GM21576 (cell line): ENCODE results near the gene BABAM2.
"Not testable (repeated sequence)": the region's sequence is repeated elsewhere in the genome, so short reads cannot be mapped to it uniquely, and the experiment has no call there.

Source experiments
- ATAC-seq: cut with Tn5 transposase; IDR thresholded peaks from one replicate; pipeline ENCODE4 v1.9.1; 2021; ENCODE audit warnings: mild to moderate bottlenecking, moderate library complexity; ENCODE audit not compliant: unreplicated experiment

BABAM2 gene

DNA sequence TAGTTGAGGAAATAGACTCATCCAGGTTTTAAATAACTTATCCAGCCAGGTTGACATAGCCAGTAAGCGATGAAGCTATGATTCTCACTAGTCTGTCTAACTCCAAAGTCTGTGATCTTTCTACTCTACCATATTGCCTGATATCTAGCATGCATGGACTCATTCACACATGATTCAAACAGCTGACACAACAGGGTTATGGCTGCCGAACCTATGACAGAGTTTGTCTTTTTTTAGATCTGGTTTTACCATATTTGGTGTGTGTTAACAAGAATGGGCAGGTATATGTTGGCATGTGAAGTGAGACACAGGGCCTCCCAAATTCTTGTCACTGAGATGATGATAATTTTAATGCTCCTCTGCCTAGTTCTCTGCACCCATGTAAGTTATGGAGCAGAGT, 210.6 kb downstream of the BABAM2 start:
- ATAC-seq = no peak

DNA sequence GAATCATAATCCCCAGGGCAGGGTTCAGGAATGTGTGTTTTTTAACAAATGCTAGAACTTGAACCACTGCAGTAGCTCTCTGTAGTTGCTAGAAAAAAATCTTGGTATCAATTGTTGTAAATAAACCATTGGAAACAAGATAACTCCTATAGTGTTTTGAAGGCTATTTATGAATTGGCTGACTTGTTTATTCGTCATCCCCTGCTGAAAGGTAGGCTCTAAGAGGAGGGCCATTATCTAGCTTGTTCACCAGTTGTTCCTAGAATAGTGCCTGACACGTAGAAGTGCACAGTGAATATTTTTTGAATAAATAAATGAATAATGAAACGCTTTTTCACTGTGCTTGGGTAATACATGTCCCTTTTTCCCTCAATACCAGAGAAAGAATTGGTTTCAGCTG, 211.4 kb downstream of the BABAM2 start:
- no peak for ATAC-seq

DNA sequence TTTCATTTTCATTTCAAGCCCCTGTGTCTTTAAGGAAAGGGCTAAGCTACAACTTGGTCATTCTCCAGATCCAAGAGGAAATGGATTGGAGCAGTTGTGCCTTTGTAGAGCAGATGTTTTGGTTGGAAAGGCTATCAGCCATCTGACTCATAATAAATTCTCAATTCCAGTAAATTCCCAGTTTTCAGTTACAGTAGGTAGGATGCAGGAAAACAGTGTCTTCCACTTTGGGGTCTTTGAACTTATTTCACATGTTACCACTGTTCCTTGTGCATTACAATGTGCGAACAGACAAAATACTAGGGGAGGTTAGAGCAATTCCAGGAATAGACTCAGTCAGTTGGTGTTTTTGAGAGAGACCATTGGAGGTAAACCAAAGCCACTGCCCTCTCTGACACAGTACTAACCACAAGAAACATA, 211.9 kb downstream of the BABAM2 start:
- no peak for ATAC-seq

DNA sequence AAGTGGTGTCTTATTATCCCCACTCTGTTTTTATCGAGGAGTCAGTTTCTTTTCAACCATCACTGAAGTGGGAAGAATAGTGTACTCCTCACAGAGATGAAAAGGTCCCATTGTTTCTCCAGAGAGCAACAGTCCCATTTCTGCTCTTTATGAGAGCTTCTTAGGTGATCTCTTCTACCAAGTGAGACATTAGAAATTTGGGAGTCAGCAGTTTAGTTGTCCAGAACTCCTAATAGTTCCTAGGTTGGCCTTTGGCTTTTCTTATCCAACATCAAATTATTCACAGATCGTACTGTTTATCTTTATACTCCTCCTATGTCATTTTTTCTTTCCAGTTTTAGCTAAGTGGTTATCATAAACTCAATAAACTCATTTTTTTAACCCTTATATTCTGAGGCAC, 213.1 kb downstream of the BABAM2 start:
- no peak for ATAC-seq

DNA sequence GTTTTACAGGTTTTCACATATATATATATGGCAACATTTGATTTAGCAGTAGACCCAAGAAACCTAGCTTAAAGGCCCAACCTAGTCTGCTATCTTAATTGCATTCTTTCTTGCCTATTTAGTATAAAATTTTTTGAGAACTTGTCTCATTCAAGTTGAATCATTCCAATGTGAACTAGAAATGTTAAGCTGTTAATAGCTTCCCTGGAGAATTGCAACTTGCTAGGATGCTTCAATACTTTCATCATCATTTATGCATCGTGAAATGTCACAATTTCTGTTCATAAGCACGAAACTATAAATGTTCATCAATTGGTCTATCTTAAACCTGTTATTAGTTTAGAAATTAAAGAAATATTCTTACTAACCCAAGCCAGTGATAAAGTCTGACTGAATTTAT, 217.6 kb downstream of the BABAM2 start:
- no peak for ATAC-seq

DNA sequence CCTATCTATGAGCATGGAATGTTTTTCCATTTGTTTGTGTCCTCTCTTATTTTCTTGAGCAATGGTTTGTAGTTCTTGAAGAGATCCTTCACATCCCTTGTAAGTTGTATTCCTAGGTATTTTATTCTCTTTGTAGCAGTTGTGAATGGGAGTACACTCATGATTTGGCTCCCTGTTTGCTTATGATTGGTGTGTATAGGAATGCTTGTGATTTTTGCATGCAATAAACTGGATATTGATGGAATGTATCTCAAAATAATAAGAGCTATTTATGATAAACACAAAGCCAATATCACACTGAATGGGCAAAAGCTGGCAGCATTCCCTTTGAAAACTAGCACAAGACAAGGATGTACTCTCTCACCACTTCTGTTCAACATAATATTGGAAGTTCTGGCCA, 223.2 kb downstream of the BABAM2 start:
- not testable (repeated sequence) for ATAC-seq

DNA sequence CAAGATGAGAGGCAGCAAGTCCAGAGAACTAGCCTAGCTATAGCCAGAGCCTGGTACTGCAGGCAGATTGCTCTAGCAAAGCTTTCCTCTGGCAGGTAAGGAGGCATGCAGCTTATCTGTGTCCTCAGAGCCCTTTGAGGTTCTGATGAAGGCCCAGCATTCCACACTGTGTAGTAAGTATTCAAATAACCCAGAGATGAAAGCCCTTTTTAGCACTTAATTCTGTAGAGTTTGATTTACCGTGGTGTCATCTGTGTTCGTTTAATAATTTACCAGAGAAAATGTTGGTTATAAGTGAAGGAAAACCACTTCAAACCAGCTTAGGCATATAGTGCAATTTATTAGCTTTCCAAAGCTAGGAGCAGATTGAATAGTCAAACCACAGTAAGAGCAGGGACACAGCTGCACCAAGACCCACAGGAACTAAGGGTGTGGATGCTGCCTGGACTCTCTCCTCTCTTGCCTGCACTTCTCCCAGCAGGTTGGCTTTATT, 226.6 kb downstream of the BABAM2 start:
- ATAC-seq = no peak

DNA sequence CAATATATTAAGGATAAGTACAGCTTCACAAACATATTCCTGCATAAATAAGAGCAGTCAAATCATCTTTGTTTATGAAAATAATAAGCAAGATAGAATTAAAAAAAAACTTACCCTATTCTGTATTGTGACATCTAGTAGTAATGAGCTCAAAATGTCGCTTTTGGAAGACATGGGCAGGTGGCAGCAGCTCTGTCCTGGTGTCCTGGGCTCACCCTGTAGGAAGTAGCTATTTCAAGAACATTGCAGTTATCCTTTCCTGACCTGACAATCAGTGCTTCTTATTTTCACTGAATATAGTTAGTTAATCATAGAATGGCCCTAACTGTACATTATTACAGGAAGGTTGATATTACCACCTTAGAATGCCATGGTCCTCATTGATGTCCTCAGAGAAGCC, 229.1 kb downstream of the BABAM2 start:
- ATAC-seq = no peak

DNA sequence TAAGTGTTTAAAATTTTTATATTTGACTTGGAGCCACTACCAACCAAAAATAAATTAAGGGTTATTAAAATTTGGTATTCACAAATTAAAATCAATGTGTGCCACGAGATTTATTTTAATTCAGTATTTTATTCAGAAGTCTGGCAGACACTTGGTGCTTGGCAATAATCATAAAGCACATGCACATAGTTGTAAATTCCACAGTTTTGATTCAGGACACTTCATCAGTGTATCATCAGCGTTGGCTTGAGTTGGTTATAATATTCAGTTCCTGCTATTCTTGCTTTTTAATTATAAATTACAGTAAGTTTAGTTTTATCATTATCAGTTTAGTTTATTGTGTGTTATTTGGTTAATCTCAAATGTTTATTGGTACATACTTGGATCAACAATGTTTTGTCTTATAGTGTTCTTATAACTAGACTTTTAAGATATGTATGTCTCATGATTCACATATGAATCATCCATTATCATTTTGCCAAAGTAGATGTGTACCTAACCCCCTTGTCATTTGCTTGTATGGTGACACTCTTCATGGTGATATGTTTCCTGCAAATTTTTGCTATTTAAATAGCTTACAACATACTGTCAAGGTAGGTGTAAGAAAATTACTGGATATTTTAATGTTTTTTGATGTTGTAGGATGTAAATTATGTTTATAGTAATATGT, 237.9 kb downstream of the BABAM2 start:
- ATAC-seq = no peak

DNA sequence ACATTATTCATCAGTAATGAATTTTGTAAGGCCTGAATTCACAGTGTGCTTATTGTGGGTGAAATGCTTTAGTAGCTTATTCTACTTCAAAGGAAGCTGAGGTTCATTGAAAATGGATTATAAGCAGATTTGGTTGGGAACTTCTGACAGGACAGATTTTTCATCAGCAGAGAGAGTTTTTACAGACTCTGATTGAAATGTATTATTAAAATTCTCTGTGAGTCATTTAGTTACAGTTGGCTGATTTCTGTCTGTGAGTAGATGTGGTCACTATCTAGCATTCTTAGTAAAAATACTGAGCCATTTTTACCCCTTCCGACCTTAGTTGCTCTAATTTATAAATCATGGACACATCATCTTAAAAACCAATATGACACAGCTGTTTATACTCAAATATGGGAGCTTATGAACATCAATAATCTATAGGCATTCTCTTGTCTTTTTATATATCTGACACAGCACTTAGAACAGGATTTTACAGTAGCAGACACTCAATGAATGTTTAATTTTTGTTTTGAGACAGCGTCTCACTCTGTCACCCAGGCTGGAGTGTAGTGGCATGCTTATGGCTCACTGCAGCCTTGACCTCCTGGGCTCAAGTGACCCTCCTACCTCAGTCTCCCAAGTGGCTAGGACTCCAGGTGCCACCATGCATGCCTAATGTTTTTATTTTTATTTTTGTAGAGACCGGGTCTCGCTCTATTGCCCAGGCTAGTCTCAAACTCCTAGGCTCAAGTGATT, 239.6 kb downstream of the BABAM2 start:
- ATAC-seq = no peak

DNA sequence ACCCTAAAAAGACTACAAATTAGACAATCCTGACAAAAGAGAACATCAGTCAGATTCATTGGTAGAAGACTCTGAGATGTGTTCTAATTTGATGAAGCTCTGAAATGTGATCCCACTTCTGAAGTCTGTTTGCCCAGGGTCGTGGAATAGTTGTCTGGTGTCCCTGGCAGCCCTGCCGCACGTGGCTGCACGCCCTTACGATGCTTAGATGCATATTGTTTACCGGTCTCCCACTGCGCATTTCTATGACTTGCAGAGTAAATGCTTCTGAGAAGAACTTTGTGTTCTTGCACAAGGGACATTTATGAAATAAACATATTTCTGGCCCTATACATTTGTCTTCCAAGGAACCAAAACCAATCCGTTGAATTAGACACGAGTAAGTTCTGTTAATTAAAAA, 243.2 kb downstream of the BABAM2 start:
- ATAC-seq = no peak

DNA sequence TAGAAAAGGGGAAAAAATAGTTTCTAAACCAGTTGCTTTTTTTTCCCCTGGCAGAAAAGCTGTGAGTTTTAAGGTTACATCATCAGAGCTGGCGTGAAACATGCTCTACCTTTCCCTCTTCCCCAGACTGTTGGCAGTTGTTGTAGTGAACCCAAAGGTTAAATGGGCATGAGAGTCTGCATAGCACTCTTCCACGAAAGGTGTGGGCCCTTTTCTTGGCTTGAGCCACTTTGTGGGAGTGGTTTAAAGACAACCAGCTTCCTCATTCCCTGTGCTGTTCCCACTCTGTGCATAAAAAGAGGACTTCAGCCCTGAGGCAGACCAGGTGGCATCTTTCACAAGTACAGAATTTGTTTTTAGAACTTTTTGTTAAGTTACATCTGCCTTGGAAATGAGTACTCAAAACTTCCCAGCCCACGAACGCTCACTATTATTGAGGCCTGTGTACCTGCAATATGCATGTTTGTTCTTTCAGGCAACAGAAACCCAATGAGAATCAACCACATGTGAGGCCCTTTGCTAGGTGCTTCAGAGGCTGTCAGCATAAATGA, 243.8 kb downstream of the BABAM2 start:
- no peak for ATAC-seq

DNA sequence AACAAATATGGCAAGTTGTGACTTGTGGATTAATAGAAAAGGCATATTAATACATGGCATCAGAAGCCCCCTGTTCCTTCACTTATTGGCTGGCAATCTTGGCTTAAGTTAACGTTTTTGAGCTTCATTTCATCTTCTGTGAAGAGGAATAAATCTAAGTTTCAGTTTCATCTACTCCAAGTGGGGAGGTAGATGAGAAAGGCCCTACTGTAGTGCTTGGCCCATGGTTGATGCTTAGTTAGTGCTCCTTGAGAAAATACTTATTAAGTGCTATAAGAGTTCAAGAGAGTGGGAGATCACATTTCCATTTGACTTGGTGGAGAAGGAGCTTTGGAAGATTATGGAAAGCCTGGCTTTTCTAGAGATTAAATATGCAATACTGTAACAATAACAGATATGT, 244.3 kb downstream of the BABAM2 start:
- ATAC-seq = no peak

DNA sequence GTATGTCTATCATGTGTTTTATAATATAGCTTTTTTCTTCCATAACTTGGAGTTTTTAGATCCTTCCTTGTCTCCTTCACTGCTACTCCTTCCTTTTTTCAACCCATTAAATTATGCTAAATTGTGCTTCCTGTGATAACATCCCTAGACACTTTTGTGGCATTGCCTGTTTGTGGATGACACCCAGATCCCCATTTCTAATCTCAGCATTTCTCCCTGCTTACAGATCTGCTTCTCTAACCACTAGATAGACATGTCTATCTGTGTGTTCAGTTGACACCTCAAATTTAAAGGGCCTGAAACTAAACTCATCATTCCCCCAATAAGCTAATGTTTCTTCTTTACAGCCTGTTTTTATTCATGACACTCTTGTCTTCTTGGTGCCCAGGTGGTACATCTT, 244.8 kb downstream of the BABAM2 start:
- ATAC-seq = no peak

DNA sequence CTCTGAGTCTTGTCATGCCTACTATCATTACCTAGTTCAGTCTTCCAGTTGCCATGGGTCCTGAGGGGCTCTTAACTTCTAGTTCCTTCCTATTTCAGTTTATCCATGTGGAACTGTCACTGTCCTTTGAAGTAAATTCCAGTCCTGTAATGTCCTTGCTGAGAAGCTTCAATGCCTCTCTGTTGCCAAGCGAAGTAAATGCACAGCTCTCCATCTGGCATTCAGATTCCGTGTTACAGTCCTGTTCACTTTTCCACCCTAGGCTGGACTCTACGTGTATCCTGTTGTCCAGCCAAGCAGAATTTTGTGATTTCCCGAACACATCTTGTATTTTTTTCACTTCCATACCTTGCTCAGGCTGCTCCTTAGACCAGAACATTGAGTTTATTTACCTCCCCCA, 245.3 kb downstream of the BABAM2 start:
- ATAC-seq = no peak

DNA sequence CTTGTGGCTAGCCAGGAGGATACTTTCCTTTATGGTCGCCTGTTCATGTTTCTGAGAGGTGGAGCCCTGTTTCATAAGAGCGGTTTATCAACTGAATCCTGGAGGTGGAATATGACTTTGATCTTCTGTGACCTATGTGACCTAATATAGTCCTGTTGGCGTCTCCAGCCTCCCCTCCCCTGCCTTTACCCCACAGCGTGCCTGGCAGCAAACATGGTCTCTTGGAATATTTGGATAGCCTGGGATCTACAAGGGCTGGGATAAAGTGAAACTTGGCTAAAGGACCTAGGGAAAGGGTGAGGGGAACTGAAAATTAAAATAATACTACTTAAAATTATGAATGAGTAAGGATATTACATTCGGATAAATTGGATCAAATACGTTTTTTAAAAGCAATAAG, 246.0 kb downstream of the BABAM2 start:
- no peak for ATAC-seq

DNA sequence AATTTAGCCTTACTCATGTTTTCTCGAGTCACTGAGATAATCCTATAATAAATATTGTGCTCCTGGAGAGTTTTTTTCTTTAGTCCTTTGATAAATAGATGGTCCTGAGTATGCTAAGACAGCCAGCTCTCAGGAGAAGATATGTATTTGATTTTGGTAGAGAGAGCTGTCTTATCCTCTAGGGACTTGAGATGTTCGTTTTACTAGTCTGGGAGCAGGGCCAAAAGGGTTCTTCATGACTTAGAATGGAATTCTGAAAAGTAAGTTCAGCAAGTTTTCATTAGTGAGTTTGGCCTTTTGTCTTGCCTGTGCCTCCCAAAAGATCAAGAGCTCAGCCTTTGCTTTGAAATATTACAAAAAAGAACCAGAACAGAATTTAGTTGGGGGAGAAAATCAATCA, 246.7 kb downstream of the BABAM2 start:
- ATAC-seq = no peak

DNA sequence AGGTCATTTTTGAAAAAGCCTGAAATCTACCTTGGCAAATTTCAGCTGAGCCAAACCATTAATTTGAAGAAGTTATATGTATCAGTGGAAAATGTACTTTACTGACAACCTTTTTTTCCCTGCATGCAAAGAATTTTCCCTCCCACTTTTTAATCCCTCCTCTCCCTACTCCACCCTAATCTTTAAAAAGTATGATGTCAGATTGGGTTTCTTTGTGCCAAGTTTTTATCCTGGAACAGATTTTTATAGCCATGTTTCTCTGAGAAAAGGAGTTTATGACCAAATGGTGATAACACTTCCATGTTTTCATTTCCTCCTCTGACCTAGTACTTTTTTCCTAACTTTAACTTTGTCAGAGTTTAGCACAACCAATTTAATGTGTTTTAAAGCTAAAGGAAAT, 251.9 kb downstream of the BABAM2 start:
- ATAC-seq = no peak

DNA sequence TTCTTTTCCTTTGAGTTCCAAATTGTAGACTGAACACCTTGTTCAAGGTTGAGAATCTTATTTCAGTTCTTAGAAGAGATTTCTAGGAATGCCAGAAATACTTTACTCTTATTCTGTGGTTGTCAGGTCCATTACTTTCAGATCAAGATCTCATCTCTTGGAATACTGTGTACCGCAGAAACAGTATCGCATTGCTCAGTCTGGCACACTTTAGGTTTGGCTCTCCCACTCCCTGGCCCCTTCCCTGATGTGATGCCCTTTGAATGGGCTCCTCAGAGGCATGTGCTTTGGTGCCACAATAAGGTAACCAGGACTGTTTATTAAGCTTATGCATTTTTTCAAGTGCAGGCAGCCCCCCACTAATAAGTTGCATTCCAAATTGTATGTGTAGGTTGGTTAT, 257.5 kb downstream of the BABAM2 start:
- no peak for ATAC-seq

DNA sequence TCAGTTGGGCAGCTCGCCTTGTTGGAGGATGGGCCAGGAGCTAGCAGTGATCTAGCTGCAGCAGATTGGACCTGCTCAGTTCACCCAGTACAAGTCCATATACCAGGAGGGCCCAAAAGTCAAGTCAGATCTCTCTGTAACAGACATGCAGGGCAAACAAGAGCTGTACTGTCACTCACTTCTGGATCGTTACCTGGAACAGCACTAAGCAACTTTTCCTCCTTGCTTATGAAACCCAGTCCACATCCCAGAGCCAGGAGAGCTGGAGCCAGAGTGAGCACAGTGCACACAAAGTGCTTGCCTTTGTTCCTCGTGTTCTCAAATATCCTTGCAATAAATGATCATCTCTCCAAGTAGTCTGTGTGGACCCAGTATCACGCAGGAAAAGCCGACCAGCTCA, 258.0 kb downstream of the BABAM2 start:
- ATAC-seq = no peak

DNA sequence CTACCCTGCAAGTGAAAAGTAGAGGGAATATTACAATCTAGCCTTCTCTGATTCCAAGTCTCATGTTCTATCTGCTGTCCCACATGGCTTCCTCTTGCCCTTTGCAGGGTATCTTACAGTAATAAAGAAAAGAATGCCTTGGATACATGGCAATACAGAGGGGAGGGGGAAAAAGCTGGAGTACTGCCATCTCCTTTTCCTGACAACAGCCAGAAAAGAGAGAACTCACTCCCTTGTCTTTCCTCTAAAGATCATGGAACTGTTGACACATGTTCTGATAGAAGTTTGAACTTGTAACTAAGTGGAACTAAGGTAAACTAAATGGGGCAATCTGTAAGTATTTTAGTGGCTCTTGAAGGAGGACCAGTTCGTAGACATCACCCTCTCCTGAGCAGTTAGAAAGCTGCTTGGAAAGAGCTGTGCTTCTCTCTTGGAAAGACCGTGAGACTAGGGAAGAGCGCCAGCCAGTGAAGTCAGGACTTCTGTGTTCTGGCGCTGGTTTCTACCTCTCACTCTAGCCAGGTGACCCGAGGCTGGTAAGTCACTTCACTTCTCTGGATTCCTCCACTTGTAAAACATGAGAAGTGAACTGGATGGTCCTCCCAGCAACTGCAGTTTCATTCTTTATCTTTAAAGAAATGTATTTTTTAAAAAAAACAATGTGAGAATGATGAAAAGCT, 259.8 kb downstream of the BABAM2 start:
- no peak for ATAC-seq

DNA sequence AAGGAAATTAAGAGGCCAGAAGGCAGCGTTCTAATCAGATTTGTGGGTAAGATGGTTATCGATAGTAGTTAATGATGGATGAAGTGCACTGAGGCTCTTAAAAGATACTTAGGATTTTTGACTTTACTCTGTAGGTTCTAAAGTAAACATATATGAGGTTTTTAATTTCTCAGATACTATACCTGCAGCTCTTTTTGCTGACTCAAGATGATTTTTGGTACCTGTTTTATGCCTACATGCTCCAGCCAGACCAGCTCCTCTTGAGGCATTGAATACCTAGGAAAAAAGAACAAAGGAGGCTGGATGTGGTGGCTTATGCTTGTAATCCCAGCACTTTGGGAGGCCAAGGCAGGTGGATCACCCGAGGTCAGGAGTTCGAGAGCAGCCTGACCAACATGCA, 260.5 kb downstream of the BABAM2 start:
- no peak for ATAC-seq
